Left renal cortex interstitium (tissue), 4 donors: ENCODE measurements around the gene TMEM163. TPM values are rescaled to one million over a fixed set of nuclear protein-coding genes. Genes with fewer than 3 reads are reported as not detected.
"Not testable (repeated sequence)": the region's sequence is repeated elsewhere in the genome, so short reads cannot be mapped to it uniquely, and the experiment has no call there.

ENCODE experiments used
- DNase-seq, 4 donors: peaks; one replicate each; pipeline ENCODE4 v3.0.0-alpha.2; 2013; ENCODE audit warnings: low read depth in 4 of 4, low spot score in 2 of 4, missing footprints in 1 of 4
- polyA plus RNA-seq, 4 donors: library from polyadenylated mRNA; unstranded; fragments of 120-200 nt; gene quantifications; one replicate each; pipeline ENCODE4 v1.2.1, GENCODE V29; 2013; ENCODE audit not compliant: insufficient read length in 4 of 4

The TMEM163 gene
- polyA plus RNA-seq, 4 donors: 0.87 to 2.4 (median 1.3) TPM

DNA sequence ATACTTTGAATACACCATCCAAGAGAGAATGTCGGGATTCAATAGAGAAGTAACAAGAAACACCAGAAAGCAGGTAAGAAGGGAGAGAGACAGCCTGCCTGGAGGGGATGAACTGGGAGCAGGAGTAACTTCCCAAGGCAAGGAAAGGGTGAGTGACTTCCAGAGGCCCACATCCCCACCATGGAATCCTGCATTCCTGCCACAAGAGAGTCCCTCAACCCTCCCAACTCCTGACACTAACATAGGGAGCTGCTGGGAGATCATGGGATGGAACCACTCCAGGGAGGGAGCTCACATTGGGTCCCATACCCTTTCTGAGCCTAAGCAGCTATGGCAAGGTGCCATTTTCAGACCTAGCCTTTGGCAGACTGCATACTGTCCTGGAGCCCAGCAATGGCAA, 5.5 kb upstream of the TMEM163 start:
- no peak for DNase-seq

GRCh38 chr2:134723742-134724141, 4.9 kb upstream of the TMEM163 start:
- not testable (repeated sequence) for DNase-seq

DNA sequence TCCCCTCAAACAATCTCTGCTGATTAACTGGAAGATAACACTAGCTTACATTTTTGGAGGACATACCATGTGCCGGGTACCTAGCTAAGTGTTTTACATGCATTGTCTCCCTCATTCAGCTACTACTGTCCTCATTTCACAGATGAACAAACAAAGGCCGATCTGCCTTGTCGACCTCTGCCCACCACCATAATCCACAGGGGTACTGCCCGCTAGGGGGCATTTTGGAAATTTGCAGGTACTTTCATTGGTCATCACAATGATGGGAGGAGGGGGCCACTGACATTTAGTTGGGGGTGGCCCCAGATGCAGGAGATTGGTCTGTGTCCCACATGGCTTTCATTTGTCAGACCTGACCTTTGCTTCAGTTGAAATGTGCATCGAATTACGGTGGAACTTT, 3.9 kb upstream of the TMEM163 start:
- DNase-seq: no peak

DNA sequence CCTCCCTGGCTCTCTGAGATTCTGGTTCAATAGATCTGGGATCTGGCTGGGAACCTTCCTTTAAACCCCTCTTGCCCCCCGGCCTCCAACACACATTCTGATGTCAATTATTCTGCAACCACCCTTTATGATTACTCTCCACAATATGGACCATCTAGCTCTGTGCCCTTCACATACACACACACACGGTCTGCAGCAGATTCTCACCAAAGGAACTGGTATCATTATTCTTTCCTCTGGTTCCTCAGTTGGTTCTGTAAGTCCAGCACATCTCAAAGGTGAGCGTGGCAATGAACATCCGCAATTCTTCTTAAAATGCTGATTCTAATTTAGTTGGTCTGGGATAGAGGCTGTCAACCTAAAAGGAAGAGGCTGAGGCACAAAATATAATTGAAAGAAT, 2.8 kb upstream of the TMEM163 start:
- DNase-seq: no peak

DNA sequence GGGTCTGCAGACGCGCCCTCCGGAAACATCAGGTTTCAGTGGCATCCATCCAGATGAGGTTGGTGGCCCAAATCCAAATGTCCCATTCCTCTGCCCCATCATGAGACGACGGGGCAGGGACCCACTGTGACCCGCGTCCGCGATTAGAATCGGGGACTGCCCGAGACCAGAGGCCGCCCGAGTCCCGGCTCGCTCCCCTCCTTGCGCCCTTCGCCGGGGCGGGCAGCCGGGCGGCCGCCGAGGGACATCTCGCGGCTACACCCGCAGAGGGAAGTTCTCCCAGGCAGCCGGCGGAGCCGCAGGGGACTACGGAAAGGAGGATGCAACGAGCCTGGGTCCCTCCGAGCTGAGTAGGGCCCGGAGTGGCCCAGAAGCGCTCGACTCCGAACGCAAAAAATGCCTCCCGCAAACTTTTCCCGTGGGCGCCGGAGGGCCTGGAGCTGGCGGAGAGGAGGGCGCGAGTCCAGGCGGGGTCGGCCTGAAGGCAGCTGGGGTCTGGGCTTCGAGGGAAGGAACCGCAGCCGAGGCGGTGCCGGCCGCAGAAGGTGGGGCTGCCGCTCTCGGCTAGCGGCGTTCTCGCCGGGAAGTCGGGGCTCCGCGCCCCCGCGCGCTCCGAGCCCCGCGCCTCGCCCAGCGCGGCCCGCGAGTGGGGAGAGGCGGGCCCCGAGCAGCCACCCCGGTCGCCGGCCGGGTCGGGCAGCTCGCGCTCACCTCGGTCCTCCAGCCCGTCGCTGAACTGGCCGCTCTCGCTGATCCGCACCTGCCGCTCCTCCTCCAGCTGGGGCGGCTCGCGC, 580 bp downstream of the TMEM163 start:
- peak in 1 of 4 donors; percentile 27 for DNase-seq

DNA sequence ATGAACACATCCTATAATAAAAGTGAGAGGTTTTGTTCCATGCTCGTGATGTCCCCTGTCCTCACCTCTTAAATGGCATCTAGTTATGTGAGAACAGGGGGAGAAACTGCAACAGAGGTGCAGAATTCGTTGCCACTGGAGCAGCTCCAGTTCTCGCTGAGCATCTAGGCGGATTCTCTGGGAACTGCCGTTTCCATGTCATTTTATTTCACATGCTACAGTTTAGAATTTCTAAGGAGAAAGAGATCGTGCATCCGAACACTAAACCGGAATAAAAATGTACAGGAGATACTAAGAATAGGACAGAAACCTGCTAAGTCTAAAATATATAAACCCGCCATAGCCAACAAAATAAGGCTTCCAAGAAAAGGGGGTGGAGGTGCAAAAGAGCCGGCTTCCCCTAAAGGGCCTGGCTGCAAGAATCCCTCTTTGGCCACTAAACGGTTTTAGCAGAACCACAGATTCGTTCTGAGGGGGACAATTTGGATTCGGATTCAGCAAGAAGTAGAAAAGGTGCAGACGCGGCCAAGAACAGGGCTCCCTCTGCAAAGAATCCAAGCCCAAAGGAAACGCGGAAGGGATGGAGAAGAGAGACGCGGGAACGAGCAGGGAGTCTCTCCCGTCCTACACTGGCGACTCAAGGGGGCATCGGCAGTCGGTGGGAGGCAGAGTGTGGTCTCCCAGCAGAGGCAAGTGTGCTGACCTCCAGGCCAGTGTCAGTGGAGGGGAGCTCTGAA, 1.3 kb downstream of the TMEM163 start:
- DNase-seq: peak in 1 of 4 donors; percentile 31

DNA sequence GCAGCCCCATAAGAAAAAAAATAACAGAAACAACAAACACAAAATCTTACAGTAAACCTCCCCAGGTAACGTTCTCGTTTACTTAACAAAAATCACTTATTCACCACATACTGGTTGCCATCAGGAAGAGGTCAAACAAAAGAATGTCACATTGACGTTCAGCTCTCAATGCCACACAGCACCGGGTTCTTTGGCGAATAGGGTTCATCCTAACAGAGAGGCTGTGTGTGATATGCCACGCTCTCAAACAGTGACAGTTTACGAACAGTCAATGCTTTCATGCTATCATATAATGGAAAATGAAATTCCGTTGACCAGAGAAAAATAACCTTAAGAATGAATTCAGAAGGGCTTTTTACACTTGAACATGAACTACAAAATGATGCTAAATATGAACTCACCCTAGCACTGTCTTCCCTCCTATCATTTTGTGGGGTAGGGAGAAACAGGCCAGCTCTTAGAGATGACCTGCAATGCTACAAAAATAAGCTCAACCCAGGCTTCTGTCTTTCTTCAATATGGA, 2.0 kb downstream of the TMEM163 start:
- no peak for DNase-seq

DNA sequence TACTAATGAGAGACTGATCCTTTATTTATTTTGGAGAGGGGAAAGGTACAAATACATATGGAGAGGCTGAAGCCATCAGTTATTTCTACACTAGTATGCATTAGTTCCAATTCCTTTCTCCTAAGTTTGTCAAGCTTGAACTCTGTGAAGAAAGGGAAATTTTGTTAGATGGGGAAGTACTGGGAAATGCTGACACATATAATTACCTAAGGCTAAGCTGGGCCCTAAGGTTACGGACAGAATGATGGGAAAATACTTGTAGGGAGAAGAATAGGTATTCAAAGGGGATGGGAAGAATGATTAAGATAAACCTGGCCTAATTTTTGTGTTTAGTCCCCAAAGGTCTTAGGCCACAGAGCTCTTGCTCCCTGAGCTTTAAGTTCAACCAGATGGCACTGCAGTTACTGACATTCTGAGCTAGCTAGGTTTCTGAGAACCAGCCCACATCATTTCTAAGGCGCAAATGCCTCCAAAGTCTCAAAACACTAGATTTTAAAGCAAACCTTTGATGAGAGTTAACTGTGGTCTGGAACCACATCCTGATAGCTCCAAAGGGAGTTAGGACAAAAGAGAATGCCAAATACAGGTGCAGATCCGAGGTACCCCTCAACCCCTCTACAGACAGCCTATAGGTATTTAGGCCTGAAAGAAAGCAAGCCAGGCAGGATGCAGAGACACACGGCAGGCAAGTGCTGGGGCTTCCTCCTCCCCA, 2.7 kb downstream of the TMEM163 start:
- no peak for DNase-seq

GRCh38 chr2:134714228-134714627, 4.6 kb downstream of the TMEM163 start:
- DNase-seq: no peak

DNA sequence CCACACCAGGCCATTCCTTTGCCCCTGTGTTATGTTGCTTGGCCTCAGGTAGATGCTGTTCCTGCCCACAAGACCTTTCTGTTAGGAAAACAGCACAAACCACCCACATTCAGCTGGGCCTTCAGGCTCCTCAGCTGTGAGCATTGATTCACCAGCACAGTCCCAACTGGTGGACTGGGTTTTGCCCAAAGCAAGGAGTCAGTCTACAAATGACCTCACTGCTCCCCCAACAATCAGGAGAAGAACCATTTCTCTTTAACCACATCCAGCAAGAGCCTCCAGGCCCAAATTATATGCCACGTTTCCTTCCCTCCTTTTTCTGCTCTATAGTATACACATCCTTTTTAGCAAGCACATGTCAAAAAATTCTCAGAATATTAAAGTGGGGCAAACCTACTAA, 5.2 kb downstream of the TMEM163 start:
- DNase-seq: no peak

DNA sequence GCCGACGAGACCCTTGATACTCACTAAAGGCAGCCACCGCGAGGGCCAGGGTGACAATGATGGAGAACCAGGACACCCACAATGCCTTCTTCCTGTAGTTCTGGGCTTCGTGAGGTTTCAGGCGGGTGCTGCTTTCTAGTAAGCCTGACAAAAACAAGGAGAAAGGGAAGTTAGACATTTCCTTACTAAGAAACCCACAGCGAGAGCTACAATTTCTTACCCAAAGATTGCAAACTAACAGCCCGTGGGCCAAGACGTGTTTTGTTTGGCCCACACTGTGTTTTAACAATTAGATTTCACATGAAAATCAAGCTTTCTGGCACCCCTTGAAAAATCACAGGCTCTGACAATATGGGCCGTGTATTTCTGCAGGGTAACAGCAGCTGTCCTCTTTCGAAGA, 5.6 kb downstream of the TMEM163 start:
- DNase-seq: no peak

- DNase-seq: no peak
Measured at GRCh38 chr2:134712736-134713135, 6.1 kb downstream of the TMEM163 start.

DNA sequence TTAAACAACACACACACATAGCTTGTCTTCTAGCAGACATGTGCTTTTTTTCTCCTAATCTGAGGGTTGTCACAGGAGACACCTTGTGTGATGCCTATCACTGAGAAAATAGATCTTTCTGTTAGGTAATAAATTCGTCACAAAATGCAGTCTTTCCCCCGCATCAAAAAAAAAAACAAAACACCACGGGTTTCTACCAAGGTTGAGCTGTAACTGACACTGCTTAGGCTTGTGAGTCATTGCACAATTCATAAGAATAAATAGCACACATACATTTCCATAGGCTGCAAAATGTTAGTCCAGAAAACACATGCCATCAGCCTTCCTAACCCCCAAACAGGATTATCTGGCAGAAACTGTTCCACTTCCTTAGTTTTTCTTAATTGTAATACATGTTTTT, 6.5 kb downstream of the TMEM163 start:
- no peak for DNase-seq

DNA sequence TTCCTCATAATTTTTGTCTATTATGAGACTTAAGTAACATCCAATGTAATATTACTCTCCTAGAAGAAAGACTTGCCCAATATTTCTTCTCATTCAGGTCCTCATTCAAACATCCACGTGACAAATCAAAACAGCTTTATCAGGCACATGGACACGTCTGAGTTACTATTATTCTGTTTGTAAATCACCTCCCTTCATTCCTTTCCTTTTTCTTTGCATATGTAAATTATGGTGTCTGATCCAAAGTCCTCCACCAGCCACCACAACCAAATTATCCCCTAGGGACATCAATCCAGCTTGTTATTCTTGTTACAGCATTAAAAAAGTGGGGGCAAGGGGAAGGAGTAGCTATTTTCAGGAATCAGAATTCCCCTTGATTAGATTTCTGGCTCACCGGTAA, 7.1 kb downstream of the TMEM163 start:
- DNase-seq: no peak

DNA sequence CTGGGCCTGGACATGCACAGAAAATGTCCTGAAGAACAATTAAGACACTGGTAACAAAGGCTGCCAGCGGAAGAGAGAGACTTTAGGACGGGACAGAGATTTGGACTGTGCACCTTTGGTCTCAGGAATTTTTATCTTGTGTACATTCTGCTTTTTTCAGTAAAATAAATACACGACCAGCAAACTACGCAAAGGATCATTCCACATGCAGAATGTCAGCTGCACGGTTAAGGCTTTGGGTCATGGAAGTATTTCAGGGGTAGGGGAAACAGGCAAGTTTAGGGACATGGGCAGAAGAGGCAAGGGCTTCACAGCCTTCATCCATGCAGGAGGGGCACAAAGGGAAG, 11.5 kb downstream of the TMEM163 start:
- no peak for DNase-seq

- DNase-seq: no peak
Measured at GRCh38 chr2:134706587-134707329, 12.0 kb downstream of the TMEM163 start.

GRCh38 chr2:134705861-134706586, 12.8 kb downstream of the TMEM163 start:
- no peak for DNase-seq

DNA sequence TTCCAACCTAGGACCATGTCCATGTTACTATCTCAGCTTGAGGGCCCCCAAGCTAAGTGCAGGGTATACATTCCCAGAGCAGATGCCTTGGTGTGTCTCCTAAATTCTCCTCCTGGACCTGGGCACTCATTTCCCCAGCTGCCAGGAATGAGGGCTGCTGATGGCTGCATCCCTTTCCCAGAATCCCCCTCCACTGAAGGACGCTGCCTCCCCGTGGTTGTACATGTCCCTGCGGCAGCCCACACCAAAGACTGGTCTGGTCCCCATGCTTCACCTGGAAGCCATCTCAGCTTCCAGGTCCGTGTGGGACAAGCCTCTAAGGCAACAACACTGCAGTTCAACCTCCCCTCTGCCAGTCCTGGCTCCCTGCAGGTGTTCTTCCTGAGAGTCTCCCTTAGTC, 14.6 kb downstream of the TMEM163 start:
- DNase-seq: no peak

- no peak for DNase-seq
Measured at GRCh38 chr2:134703426-134703825, 15.4 kb downstream of the TMEM163 start.

DNA sequence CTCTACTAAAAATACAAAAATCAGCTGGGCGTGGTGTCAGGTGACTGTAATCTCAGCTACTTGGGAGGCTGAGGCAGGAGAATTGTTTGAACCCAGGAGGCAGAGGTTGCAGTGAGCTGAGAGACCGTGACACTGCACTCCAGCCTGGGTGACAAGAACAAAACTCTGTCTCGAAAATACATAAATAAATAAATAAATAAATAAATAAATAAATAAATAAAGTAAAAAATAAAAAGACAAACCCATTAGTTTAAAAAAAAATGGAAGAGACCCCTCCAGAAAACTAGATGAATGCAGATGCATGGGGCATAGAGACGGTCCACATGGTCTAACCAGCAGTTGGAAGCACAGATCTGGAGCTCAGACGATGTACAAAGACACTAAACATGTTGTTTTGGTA, 18.1 kb downstream of the TMEM163 start:
- DNase-seq: no peak
